Kidney (tissue), 14 donors: ENCODE measurements around the gene HERC5. TPM values are rescaled to one million over a fixed set of nuclear protein-coding genes. Genes with fewer than 3 reads are reported as not detected.
A peak's percentile ranks its signal among the peaks of the same experiment; 100 is the strongest.

Experiments used
- DNase-seq, 5 donors: peaks; one replicate each; pipeline ENCODE4 v3.0.0-alpha.2; 2013 to 2020
- FAIRE-seq: peaks from 2 replicates; lab custom pipeline; 2012; peaks lifted over from hg19 to GRCh38; lab: Jason Lieb, UNC
- H3K27ac ChIP-seq, 2 donors: one replicate each; pipeline ENCODE4 v1.7.0; 2013; ENCODE audit warnings: low read depth in 2 of 2, low read length in 2 of 2, inconsistent platforms in 1 of 2
- H3K27me3 ChIP-seq: one replicate; pipeline ENCODE4 v1.7.1; 2013; ENCODE audit warnings: low read length, inconsistent platforms; ENCODE audit not compliant: control insufficient read depth, insufficient read depth
- H3K36me3 ChIP-seq, 3 donors: one replicate each; pipeline versions ENCODE4 v1.7.0 to v1.7.1; 2013; ENCODE audit warnings: low read length in 3 of 3, control low read depth in 1 of 3, inconsistent platforms in 1 of 3; ENCODE audit not compliant: insufficient read depth in 3 of 3, control insufficient read depth in 2 of 3
- H3K4me1 ChIP-seq, 3 donors: one replicate each; pipeline versions ENCODE4 v1.7.0 to v1.7.1; 2013; ENCODE audit warnings: low read length in 3 of 3, inconsistent platforms in 1 of 3, low read depth in 1 of 3; ENCODE audit not compliant: control insufficient read depth in 2 of 3, insufficient read depth in 2 of 3
- H3K4me3 ChIP-seq, 3 donors: one replicate each; pipeline versions ENCODE4 v1.7.0 to v1.8.1; 2013; ENCODE audit warnings: low read length in 3 of 3, control low read depth in 1 of 3, inconsistent platforms in 1 of 3
- H3K9ac ChIP-seq, 3 donors: one replicate each; pipeline versions ENCODE4 v1.7.0 to v1.7.1; 2013; ENCODE audit warnings: low read length in 3 of 3, control low read depth in 1 of 3, inconsistent platforms in 1 of 3
- H3K9me3 ChIP-seq, 3 donors: one replicate each; pipeline versions ENCODE4 v1.7.0 to v1.7.1; 2013; ENCODE audit warnings: low read length in 3 of 3, control low read depth in 1 of 3, inconsistent platforms in 1 of 3; ENCODE audit not compliant: control insufficient read depth in 2 of 3, insufficient read depth in 1 of 3
- intact Hi-C: fragments of 100-400 bp; cut with DNase I; formaldehyde crosslinking; loops from one replicate; pipeline ENCODE4 v1.11.1; 2022
- polyA plus RNA-seq: library from polyadenylated mRNA; stranded (reverse); fragments of 350-450 nt; fragmentation: Illumina TruSeq; extraction: RNeasy Lipid Tissue Mini Kit (QIAGEN cat#74804); gene quantifications from one replicate; pipeline ENCODE4 v1.2.3, GENCODE V29; 2014; ENCODE audit warnings: low read depth, low replicate concordance; ENCODE audit not compliant: insufficient read depth
- total RNA-seq: library from RNA; stranded (reverse); fragmentation: NEBNext Ultra II Directional; extraction: Animal tissue kit (Norgen Biotek cat#: 25700); gene quantifications from one replicate; pipeline ENCODE4 v1.2.1, GENCODE V29; 2021
- TF ChIP-seq, protein P1 (sequence below): IDR thresholded peaks from 3 replicates; pipeline ENCODE4 v1.5.1; 2012; ENCODE audit warnings: mild to moderate bottlenecking, moderate library complexity, borderline replicate concordance; ENCODE audit not compliant: insufficient read depth; ENCODE audit errors: extremely low read depth
- donor health status: control.
- donor health status: control.
- donor health status: control.
- donor health status: control.
- donor health status: control.
- donor health status: DM: yes; HTN: yes; CAD: no.
- donor health status: Normal renal cell carcinoma (clear cell type).

Gene HERC5
- total and polyA plus RNA-seq, 2 donors from 2014 or later, result 4.7 to 6.5 TPM

DNA sequence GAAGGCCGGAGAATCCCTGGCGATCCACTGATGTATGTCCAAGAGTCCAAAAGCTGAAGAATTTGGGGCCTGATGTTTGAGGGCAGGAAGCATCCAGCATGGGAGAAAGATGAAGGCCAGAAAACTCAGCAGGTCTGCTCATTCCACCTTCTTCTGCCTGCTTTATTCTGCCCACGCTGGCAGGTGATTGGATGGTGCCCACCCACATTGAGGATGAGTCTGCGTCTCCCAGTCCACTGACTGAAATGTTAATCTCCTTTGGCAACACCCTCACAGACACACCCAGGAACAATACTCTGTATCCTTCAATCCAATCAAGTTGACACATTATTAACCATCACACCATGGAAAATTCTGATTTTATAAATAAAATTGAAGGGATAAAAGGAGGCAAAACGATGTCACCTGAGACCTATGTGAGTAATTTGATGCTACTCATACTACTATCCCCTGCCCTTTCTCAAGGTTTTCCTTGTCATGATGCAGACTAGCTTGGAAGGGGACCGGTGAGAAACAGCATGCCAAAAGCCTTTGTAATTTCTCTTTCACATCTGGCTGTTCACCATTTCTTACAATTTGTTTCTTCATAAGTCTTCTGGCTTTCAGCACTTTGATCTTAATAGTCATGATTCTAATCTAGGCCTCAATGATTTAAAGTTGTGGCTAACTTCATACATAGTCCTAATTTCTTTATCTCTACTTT is 76.3 kb downstream of the HERC5 start:
- TF ChIP-seq, protein P1, sequence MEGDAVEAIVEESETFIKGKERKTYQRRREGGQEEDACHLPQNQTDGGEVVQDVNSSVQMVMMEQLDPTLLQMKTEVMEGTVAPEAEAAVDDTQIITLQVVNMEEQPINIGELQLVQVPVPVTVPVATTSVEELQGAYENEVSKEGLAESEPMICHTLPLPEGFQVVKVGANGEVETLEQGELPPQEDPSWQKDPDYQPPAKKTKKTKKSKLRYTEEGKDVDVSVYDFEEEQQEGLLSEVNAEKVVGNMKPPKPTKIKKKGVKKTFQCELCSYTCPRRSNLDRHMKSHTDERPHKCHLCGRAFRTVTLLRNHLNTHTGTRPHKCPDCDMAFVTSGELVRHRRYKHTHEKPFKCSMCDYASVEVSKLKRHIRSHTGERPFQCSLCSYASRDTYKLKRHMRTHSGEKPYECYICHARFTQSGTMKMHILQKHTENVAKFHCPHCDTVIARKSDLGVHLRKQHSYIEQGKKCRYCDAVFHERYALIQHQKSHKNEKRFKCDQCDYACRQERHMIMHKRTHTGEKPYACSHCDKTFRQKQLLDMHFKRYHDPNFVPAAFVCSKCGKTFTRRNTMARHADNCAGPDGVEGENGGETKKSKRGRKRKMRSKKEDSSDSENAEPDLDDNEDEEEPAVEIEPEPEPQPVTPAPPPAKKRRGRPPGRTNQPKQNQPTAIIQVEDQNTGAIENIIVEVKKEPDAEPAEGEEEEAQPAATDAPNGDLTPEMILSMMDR, result no peak
- Histone ChIP-seq H3K9me3 (no peaks in the 10 kb centered on the region), H3K27ac (no peak overlapping the region), H3K9ac (no peak overlapping the region), H3K27me3 (no peaks in the 10 kb centered on the region), H3K36me3 (no peaks in the 10 kb centered on the region), H3K4me1 (no peaks in the 10 kb centered on the region), H3K4me3 (no peak overlapping the region)
- DNase-seq (no peak), FAIRE-seq (no peak)
- intact Hi-C loops, result loop anchor here (10.0 kb wide), 1 partner anchor 132 kb away; no protein-coding TSS in a partner anchor

DNA sequence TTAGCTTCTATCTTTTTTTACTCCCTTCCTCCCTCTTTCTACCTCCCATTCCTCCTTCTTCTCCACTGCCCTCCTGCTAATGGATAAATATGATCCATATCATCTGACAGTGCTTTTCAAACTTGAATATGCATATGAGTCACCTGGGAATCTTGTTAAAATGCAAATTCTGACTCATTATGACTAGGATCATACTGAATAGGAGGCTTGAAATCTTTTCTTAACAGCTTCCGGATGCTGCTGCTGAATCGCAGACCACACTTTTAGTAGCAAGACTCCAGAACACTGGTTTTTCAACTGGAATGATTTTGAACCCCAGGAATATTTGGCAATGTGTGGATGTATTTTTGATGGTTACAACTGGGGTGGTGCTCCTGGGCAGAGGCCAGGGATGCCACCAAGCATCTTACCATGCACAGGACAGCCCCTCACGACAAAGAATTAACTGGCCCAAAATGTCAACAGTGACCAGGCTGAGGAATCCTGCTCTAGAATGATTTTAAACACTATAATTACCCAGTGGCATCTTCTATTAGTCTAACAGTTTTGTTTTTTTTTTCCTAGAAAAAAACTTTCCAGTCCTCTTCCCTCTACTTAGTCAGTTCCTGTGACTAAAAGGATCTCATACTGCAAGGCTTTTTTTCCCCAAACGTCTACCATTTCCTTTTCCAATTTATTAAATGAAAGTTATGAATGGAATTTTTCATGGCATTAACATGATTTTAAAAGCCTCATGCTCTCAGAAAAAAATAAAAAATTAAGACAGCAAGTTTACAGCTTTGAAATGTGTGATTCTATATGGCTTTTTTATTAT is 77.2 kb downstream of the HERC5 start:
- Histone ChIP-seq H3K9me3 (no peaks in the 10 kb centered on the region), H3K4me1 (no peaks in the 10 kb centered on the region), H3K36me3 (no peaks in the 10 kb centered on the region), H3K27me3 (no peaks in the 10 kb centered on the region), H3K27ac (no peak overlapping the region), H3K9ac (no peak overlapping the region), H3K4me3 (no peak overlapping the region)
- FAIRE-seq, result no peak
- TF ChIP-seq, protein P1, result no peak
- DNase-seq, result peak in 1 of 5 donors; percentile 7
- intact Hi-C loops, result loop anchor here (10.0 kb wide), 1 partner anchor 131 kb away; no protein-coding TSS in a partner anchor

DNA sequence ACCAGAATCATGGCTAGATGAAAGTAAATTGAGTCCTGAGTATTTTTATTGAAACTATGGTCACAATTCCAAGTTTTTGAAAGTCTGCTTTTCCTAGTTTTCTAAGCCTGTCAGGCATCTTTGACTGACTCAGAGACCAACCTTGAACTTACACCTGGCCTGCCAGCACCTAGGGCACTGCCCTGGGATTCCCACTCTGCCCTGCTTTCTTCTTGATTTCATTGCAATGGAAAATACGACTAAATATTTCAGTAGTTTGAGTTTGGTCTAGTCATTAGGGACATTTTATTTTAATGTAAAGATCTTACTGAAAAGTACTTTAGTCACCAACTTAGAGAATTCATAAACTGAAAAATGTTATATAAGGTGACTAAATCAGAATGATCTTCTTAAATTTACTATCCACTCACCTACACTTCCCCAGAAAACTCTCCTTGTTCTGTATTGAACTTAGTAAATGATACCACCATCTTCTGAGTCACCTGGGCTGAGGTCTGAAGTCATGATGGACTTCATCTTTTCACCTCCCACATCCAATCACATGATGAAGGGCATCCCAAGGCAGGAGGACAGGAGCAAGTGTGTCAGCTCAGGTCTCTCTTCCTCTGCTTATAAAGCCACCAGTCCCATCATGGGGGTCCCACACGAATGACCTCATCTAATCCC is 78.3 kb downstream of the HERC5 start:
- TF ChIP-seq, protein P1, result no peak
- H3K9ac ChIP-seq, result no peak overlapping the region
- H3K36me3 ChIP-seq, result no peaks in the 10 kb centered on the region
- H3K4me3 ChIP-seq, result no peak overlapping the region
- H3K27me3 ChIP-seq, result no peaks in the 10 kb centered on the region
- no peaks in the 10 kb centered on the region for H3K9me3 ChIP-seq
- DNase-seq (no peak), FAIRE-seq (no peak)
- intact Hi-C loops, result loop anchor here (10.0 kb wide), 1 partner anchor 130 kb away; no protein-coding TSS in a partner anchor
- H3K4me1 ChIP-seq, result no peaks in the 10 kb centered on the region
- no peak overlapping the region for H3K27ac ChIP-seq
